Prostate gland (tissue), 2 donors: ENCODE measurements around the gene RGS7. TPM values are rescaled to one million over a fixed set of nuclear protein-coding genes. Genes with fewer than 3 reads are reported as not detected.

ENCODE experiments used
- DNase-seq: peaks from one replicate; pipeline ENCODE4 v3.0.0-alpha.2; 2019; ENCODE audit warnings: low spot score
- H3K27ac ChIP-seq, 2 donors: fragments of 200-600 bp; sonication (generic); 2 replicates each; pipeline ENCODE4 v1.5.1; 2017 to 2019
- H3K27me3 ChIP-seq: fragments of 200-600 bp; sonication (generic); replicated peaks from 2 replicates; pipeline ENCODE4 v1.5.1; 2019; ENCODE audit not compliant: insufficient read depth
- H3K36me3 ChIP-seq, 2 donors: fragments of 200-600 bp; sonication (generic); 1 replicate in 1 of 2; 2 replicates in 1 of 2; pipeline versions ENCODE4 v1.5.1 to v1.8.1; 2017 to 2019
- H3K4me1 ChIP-seq: fragments of 200-600 bp; sonication (generic); replicated peaks from 2 replicates; pipeline ENCODE4 v1.5.1; 2019
- H3K4me3 ChIP-seq, 2 donors: fragments of 200-600 bp; sonication (generic); 2 replicates each; pipeline ENCODE4 v1.5.1; 2017 to 2019
- H3K9me3 ChIP-seq: fragments of 200-600 bp; sonication (generic); 2 replicates; pipeline ENCODE4 v1.5.1; 2017
- POLR2A ChIP-seq: fragments of 450-650 bp; IDR thresholded peaks from one replicate; pipeline ENCODE4 v1.6.1; 2016; ENCODE audit warnings: antibody characterized with exemption, mild to moderate bottlenecking
- POLR2AphosphoS5 ChIP-seq: sonication (generic); formaldehyde crosslinking; IDR thresholded peaks from one replicate; pipeline ENCODE4 v1.6.1; 2017; ENCODE audit warnings: antibody characterized with exemption
- WGBS: methylation state at CpG from one replicate; pipeline ENCODE4 v1.1.5; 2018; 5-methylcytosine and 5-hydroxymethylcytosine counted together
- intact Hi-C: fragments of 100-400 bp; cut with DNase I; formaldehyde crosslinking; loops from one replicate; pipeline ENCODE4 v1.14.2; 2022
- total RNA-seq, 2 donors: library from RNA; depleted of rRNA; stranded (reverse); fragments of >200 nt; gene quantifications; one replicate each; pipeline ENCODE4 v1.1.0, GENCODE V29; 2016
- TF ChIP-seq, protein P1 (sequence below), 4 experiments: fragments of 200-600 bp in 2 of 4; fragments of 450-650 bp in 2 of 4; sonication (generic) in 2 of 4; IDR thresholded peaks; 1 replicate in 3 of 4; 2 replicates in 1 of 4; pipeline ENCODE4 v1.5.1; 2016 to 2019; ENCODE audit warnings: antibody characterized with exemption in 4 of 4, mild to moderate bottlenecking in 2 of 4, moderate library complexity in 2 of 4

Gene RGS7
- total RNA-seq, 2 donors from 2014 or later: 0.32 to 1.3 TPM

DNA sequence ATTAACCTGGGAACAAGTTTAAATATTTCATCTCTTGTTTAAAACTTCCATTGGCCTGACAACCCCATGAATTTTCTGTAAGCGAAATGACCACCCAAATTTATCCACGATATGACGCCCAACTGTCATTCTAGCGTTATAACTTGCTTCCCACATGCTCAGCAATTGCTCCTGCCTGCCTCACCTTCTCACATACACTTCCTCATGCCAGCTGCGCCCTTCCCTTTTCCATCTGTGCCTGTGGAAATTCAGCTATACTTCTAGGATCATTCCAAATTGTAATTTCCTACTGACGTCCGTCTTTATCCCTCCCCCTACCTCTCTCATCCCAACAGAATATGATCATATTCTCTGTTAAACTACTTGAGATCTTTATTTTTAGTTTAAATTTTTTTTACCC, 248.0 kb downstream of the RGS7 start:
- WGBS: 89% methylated on average over 7 of the region's 7 CpGs
- Histone ChIP-seq H3K9me3 (no peaks in the 10 kb centered on the region), H3K27ac (no peak overlapping the region), H3K36me3 (no peaks in the 10 kb centered on the region), H3K4me3 (no peak overlapping the region), H3K4me1 (no peaks in the 10 kb centered on the region), H3K27me3 (no peaks in the 10 kb centered on the region)
- intact Hi-C loops: no loop called here
- no peak for TF ChIP-seq POLR2AphosphoS5
- TF ChIP-seq, protein P1, sequence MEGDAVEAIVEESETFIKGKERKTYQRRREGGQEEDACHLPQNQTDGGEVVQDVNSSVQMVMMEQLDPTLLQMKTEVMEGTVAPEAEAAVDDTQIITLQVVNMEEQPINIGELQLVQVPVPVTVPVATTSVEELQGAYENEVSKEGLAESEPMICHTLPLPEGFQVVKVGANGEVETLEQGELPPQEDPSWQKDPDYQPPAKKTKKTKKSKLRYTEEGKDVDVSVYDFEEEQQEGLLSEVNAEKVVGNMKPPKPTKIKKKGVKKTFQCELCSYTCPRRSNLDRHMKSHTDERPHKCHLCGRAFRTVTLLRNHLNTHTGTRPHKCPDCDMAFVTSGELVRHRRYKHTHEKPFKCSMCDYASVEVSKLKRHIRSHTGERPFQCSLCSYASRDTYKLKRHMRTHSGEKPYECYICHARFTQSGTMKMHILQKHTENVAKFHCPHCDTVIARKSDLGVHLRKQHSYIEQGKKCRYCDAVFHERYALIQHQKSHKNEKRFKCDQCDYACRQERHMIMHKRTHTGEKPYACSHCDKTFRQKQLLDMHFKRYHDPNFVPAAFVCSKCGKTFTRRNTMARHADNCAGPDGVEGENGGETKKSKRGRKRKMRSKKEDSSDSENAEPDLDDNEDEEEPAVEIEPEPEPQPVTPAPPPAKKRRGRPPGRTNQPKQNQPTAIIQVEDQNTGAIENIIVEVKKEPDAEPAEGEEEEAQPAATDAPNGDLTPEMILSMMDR (IDR thresholded peaks at IDR 0.05): no peak
- TF ChIP-seq POLR2A: no peak
- no peak for DNase-seq

DNA sequence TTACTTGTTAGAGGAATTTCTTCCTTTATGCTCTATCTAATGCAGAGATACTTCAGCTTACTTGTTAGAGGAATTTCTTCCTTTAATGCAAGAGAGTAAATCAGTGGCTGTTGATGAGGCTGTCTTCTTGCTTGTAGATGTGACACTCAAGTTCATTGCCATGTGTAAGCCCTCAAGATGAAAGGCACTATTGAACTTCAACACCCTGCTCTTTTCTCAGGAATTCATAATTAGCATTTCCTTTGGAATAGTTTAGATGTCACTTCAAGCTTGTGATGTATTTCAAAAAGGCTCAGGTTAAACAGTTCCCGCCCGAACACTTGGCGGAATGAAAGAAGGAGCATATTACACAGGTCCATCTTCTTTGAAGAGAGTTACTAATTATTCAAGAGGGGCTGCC, 251.9 kb downstream of the RGS7 start:
- TF ChIP-seq, protein P1 (IDR thresholded peaks at IDR 0.05): no peak
- TF ChIP-seq POLR2A (no peak), POLR2AphosphoS5 (no peak)
- Histone ChIP-seq H3K27me3 (no peaks in the 10 kb centered on the region), H3K27ac (no peak overlapping the region), H3K9me3 (no peaks in the 10 kb centered on the region), H3K36me3 (no peaks in the 10 kb centered on the region), H3K4me1 (no peaks in the 10 kb centered on the region), H3K4me3 (no peak overlapping the region)
- intact Hi-C loops: no loop called here
- WGBS: 87% methylated on average over 3 of the region's 3 CpGs
- DNase-seq: no peak

GRCh38 chr1:241102664-241103063, 254.3 kb downstream of the RGS7 start:
- TF ChIP-seq POLR2A: no peak
- TF ChIP-seq POLR2AphosphoS5: no peak
- TF ChIP-seq, protein P1 (IDR thresholded peaks at IDR 0.05): no peak
- Histone ChIP-seq H3K4me1 (no peaks in the 10 kb centered on the region), H3K27me3 (no peaks in the 10 kb centered on the region), H3K27ac (no peak overlapping the region), H3K4me3 (no peak overlapping the region), H3K9me3 (no peaks in the 10 kb centered on the region), H3K36me3 (no peaks in the 10 kb centered on the region)
- intact Hi-C loops: no loop called here
- 23% methylated on average over 1 of the region's 1 CpG for WGBS
- no peak for DNase-seq

DNA sequence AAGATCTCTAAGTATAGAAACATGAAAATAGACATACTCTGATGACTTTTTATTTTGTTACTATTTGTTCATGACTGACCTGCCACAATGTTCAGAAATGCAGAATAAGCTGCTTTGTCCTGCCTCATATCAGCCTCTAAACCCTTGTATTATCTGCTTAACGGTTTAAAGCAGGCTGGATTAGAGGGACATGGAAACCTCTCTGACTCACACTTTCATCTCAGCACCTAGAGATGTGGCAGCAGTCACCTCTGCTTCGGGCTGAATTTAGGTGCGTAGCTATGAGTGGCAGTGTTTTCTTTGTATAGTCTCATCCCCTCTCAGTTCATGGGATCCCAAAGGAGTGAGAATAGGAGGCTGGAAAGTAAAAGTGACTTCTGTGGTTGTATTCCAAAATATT, 255.4 kb downstream of the RGS7 start:
- no peaks in the 10 kb centered on the region for H3K27me3 ChIP-seq
- intact Hi-C loops: no loop called here
- H3K36me3 ChIP-seq: no peaks in the 10 kb centered on the region
- 58% methylated on average over 3 of the region's 3 CpGs for WGBS
- H3K9me3 ChIP-seq: no peaks in the 10 kb centered on the region
- no peak overlapping the region for H3K4me3 ChIP-seq
- H3K4me1 ChIP-seq: no peaks in the 10 kb centered on the region
- DNase-seq: no peak
- no peak overlapping the region for H3K27ac ChIP-seq
- TF ChIP-seq, protein P1 (IDR thresholded peaks at IDR 0.05): no peak
- TF ChIP-seq POLR2A (no peak), POLR2AphosphoS5 (no peak)

GRCh38 chr1:241097479-241097878, 259.5 kb downstream of the RGS7 start:
- H3K4me1 ChIP-seq: no peaks in the 10 kb centered on the region
- no peaks in the 10 kb centered on the region for H3K9me3 ChIP-seq
- no peak for TF ChIP-seq POLR2A
- no peaks in the 10 kb centered on the region for H3K36me3 ChIP-seq
- 95% methylated on average over 5 of the region's 5 CpGs for WGBS
- no peak for DNase-seq
- intact Hi-C loops: no loop called here
- H3K4me3 ChIP-seq: no peak overlapping the region
- no peaks in the 10 kb centered on the region for H3K27me3 ChIP-seq
- H3K27ac ChIP-seq: no peak overlapping the region
